Measurements from ENCODE around the gene COL1A2. TPM values are rescaled to one million over a fixed set of nuclear protein-coding genes. Genes with fewer than 3 reads are reported as not detected.

The COL1A2 gene
- total and polyA plus RNA-seq, 8 donors, result 10.9 to 467 (median 17.7) TPM

DNA sequence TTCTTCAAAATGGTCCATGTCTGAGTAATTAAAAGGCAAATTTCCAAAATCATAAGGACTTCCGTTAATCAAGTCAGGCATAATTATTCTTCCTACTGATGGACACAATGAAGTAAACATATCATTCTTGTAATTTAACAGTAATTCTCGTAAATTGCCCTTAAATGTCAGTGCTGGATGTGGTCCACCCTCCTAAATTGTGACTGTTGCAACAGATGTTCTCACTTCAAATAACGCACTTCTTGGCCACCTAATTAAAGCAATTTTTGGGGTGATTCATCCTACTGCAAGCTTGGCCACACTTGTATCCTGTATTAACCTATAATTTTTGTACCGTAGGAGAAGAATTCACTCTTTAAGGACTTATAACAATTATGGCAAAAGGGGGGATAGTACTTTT is 1.9 kb downstream of the COL1A2 start:
- peak overlapping the region in 1 of 4 donors; percentile 15 for H3K4me3 ChIP-seq
- H3K9me3 ChIP-seq, result no peaks in the 10 kb centered on the region
- FAIRE-seq (no peak), ATAC-seq (no peak), DNase-seq (no peak)
- no peaks in the 10 kb centered on the region for H3K4me1 ChIP-seq
- TF ChIP-seq, protein P1, sequence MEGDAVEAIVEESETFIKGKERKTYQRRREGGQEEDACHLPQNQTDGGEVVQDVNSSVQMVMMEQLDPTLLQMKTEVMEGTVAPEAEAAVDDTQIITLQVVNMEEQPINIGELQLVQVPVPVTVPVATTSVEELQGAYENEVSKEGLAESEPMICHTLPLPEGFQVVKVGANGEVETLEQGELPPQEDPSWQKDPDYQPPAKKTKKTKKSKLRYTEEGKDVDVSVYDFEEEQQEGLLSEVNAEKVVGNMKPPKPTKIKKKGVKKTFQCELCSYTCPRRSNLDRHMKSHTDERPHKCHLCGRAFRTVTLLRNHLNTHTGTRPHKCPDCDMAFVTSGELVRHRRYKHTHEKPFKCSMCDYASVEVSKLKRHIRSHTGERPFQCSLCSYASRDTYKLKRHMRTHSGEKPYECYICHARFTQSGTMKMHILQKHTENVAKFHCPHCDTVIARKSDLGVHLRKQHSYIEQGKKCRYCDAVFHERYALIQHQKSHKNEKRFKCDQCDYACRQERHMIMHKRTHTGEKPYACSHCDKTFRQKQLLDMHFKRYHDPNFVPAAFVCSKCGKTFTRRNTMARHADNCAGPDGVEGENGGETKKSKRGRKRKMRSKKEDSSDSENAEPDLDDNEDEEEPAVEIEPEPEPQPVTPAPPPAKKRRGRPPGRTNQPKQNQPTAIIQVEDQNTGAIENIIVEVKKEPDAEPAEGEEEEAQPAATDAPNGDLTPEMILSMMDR (IDR thresholded peaks at IDR 0.05), result no peak
- H3K27ac ChIP-seq, result no peak overlapping the region
- WGBS, 2 donors, result 76 to 79% methylated on average over 4 of the region's 4 CpGs
- H3K36me3 ChIP-seq, result no peaks in the 10 kb centered on the region
- peaks cover 0 to 5% (median 0%) of the 10 kb centered on the region in 4 donors for H3K27me3 ChIP-seq
- intact Hi-C loops (cut with DNase I), result loop anchor here in 1 of 3 donors (10.0 kb wide), 1 partner anchor 112 kb away; no protein-coding TSS in a partner anchor

GRCh38 chr7:94397722-94398121 is 3.0 kb downstream of the COL1A2 start:
- 47 to 56% methylated on average over 1 of the region's 1 CpG for WGBS, 2 donors
- no peak overlapping the region for H3K4me3 ChIP-seq
- TF ChIP-seq, protein P1 (IDR thresholded peaks at IDR 0.05), result no peak
- peaks cover 0 to 5% (median 0%) of the 10 kb centered on the region in 4 donors for H3K27me3 ChIP-seq
- H3K36me3 ChIP-seq, result no peaks in the 10 kb centered on the region
- FAIRE-seq, result peak; percentile 26
- H3K9me3 ChIP-seq, result no peaks in the 10 kb centered on the region
- H3K27ac ChIP-seq, result no peak overlapping the region
- DNase-seq, result no peak
- no peak for ATAC-seq
- intact Hi-C loops (cut with DNase I), result loop anchor here in 1 of 3 donors (10.0 kb wide), 1 partner anchor 113 kb away; no protein-coding TSS in a partner anchor
- H3K4me1 ChIP-seq, result no peaks in the 10 kb centered on the region

DNA sequence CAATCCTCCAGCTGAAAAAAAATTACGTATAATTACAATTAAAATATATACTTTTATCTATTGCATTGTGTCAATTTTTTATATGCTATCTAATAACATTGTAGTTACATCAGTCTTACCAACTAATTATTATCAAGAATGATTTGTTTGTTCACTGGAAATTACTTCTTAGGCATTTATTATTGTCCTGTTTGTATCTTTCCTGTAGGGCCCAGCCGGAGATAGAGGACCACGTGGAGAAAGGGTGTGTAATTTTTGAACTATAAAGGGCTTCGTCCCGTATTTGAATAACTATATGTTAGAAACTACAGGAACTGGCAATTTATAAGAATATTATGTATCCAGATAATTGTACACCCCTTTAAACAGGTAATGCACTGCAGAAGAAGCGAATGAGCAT is 4.1 kb downstream of the COL1A2 start:
- intact Hi-C loops (cut with DNase I), result loop anchor here in 1 of 3 donors (10.0 kb wide), 1 partner anchor 114 kb away; no protein-coding TSS in a partner anchor

GRCh38 chr7:94400022-94400421 is 5.3 kb downstream of the COL1A2 start:
- 91 to 95% methylated on average over 2 of the region's 2 CpGs for WGBS, 2 donors
- H3K4me1 ChIP-seq, result no peaks in the 10 kb centered on the region
- ATAC-seq, result no peak
- H3K27me3 ChIP-seq, result no peaks in the 10 kb centered on the region
- no peak for FAIRE-seq
- TF ChIP-seq, protein P1 (IDR thresholded peaks at IDR 0.05), result no peak
- no peaks in the 10 kb centered on the region for H3K36me3 ChIP-seq
- H3K9me3 ChIP-seq, result no peaks in the 10 kb centered on the region
- no peak overlapping the region for H3K4me3 ChIP-seq
- no peak overlapping the region for H3K27ac ChIP-seq
- no peak for DNase-seq
- intact Hi-C loops (cut with DNase I), result no loop called here

More for the DNA sequence above, 4.1 kb downstream of the COL1A2 start:
- 80 to 87% methylated on average over 6 of the region's 6 CpGs for WGBS, 2 donors
- TF ChIP-seq, protein P1 (IDR thresholded peaks at IDR 0.05), result no peak
- H3K27ac ChIP-seq, result no peak overlapping the region
- H3K9me3 ChIP-seq, result no peaks in the 10 kb centered on the region
- no peaks in the 10 kb centered on the region for H3K4me1 ChIP-seq
- H3K4me3 ChIP-seq, result no peak overlapping the region
- no peak for DNase-seq
- no peak for ATAC-seq
- H3K27me3 ChIP-seq, result peaks cover 0 to 5% (median 0%) of the 10 kb centered on the region in 4 donors
- no peak for FAIRE-seq
- no peaks in the 10 kb centered on the region for H3K36me3 ChIP-seq

- WGBS, 2 donors, result 83 to 85% methylated on average over 6 of the region's 6 CpGs
- TF ChIP-seq, protein P1 (IDR thresholded peaks at IDR 0.05), result no peak
- H3K4me3 ChIP-seq, result no peak overlapping the region
- intact Hi-C loops (cut with DNase I), result no loop called here
- H3K27ac ChIP-seq, result no peak overlapping the region
- H3K4me1 ChIP-seq, result no peaks in the 10 kb centered on the region
- DNase-seq, result no peak
- ATAC-seq, result no peak
- no peaks in the 10 kb centered on the region for H3K27me3 ChIP-seq
- H3K9me3 ChIP-seq, result no peaks in the 10 kb centered on the region
- H3K36me3 ChIP-seq, result no peaks in the 10 kb centered on the region
- no peak for FAIRE-seq
Observed at GRCh38 chr7:94400643-94401427, 6.1 kb downstream of the COL1A2 start.

Measured in pancreas (tissue), 10 donors.